SU-DHL-6 (cell line): Measurements from ENCODE around the gene GIGYF2.

Source experiments
- EZH2phosphoT487 ChIP-seq: fragments of 200-600 bp; sonication (generic), shearing (Covaris generic); conservative IDR thresholded peaks from 2 replicates; pipeline ENCODE4 v1.6.1; 2018; ENCODE audit warnings: mild to moderate bottlenecking, antibody characterized with exemption, low read length, moderate library complexity, mixed read lengths
- TF ChIP-seq, protein P1 (sequence below): fragments of 200-600 bp; sonication (generic); IDR thresholded peaks from one replicate; pipeline ENCODE4 v1.5.1; 2017; ENCODE audit warnings: antibody characterized with exemption, mild to moderate bottlenecking, low read length, moderate library complexity; ENCODE audit not compliant: insufficient read depth, poor library complexity, severe bottlenecking

DNA sequence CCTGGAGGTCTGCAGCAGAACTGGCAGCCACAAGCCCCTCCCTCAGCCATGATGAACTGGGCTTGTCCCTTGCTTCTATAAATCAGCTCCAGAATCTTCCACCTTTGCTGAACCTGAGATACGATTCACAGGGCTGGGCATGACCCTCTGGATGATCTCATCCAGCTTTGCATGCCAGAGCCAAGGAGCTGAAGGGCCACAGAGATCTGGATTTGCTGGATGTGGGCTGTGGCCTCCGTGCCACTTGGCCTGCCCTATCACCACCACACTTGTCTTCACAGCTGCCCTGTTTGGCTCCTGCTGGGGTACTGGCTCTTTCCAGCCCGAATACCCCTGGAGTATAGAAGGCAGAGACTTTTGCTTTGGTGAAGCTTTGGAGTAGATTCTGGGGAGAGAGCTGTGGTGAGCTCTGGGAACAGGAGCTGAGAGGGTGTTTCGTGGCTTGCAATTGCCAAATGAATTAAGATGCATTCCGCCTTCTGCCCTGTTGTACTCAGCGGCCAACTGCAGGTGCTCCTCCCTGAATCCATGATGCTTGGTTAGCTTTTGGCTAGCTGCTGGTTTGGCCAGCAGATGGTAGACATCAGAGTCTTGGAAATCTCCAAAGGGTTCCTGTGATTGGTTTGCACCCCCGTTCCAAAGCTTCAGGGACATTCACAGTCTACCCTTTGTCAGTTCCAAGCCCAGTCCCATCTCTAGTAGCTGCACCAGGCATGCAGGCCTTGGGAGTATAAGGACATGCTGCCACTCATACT is 30.9 kb upstream of the GIGYF2 start:
- TF ChIP-seq, protein P1, sequence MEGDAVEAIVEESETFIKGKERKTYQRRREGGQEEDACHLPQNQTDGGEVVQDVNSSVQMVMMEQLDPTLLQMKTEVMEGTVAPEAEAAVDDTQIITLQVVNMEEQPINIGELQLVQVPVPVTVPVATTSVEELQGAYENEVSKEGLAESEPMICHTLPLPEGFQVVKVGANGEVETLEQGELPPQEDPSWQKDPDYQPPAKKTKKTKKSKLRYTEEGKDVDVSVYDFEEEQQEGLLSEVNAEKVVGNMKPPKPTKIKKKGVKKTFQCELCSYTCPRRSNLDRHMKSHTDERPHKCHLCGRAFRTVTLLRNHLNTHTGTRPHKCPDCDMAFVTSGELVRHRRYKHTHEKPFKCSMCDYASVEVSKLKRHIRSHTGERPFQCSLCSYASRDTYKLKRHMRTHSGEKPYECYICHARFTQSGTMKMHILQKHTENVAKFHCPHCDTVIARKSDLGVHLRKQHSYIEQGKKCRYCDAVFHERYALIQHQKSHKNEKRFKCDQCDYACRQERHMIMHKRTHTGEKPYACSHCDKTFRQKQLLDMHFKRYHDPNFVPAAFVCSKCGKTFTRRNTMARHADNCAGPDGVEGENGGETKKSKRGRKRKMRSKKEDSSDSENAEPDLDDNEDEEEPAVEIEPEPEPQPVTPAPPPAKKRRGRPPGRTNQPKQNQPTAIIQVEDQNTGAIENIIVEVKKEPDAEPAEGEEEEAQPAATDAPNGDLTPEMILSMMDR: no peak
- TF ChIP-seq EZH2phosphoT487: no peak
